ENCODE results near the gene MBNL2. TPM values are rescaled to one million over a fixed set of nuclear protein-coding genes. Genes with fewer than 3 reads are reported as not detected.

The MBNL2 gene
- total RNA-seq, 1 donor from 2014 or later = 71.8 TPM

GRCh38 chr13:97436845-97437244, 214.7 kb downstream of the MBNL2 start:
- Mint-ChIP-seq H3K27ac (no peak overlapping the region), H3K27me3 (ENCODE audit: low read depth) (no peaks in the 10 kb centered on the region), H3K36me3 (no peaks in the 10 kb centered on the region), H3K4me3 (peak overlapping the region; percentile 92), H3K9me3 (no peaks in the 10 kb centered on the region), H3K4me1 (peaks cover 30% of the 10 kb centered on the region)
- DNase-seq (ENCODE audit: low spot score in 2 of 2, unreplicated experiment in 2 of 2) = no peak
- TF ChIP-seq CTCF (IDR thresholded peaks at IDR 0.05; ENCODE audit: unreplicated experiment) = no peak

GRCh38 chr13:97437729-97438128, 215.6 kb downstream of the MBNL2 start:
- no peak for DNase-seq (ENCODE audit: low spot score in 2 of 2, unreplicated experiment in 2 of 2)
- Mint-ChIP-seq H3K9me3 (no peaks in the 10 kb centered on the region), H3K36me3 (no peaks in the 10 kb centered on the region), H3K4me1 (peaks cover 24% of the 10 kb centered on the region), H3K27ac (no peak overlapping the region), H3K27me3 (ENCODE audit: low read depth) (no peaks in the 10 kb centered on the region), H3K4me3 (no peak overlapping the region)
- TF ChIP-seq CTCF (IDR thresholded peaks at IDR 0.05; ENCODE audit: unreplicated experiment) = no peak

DNA sequence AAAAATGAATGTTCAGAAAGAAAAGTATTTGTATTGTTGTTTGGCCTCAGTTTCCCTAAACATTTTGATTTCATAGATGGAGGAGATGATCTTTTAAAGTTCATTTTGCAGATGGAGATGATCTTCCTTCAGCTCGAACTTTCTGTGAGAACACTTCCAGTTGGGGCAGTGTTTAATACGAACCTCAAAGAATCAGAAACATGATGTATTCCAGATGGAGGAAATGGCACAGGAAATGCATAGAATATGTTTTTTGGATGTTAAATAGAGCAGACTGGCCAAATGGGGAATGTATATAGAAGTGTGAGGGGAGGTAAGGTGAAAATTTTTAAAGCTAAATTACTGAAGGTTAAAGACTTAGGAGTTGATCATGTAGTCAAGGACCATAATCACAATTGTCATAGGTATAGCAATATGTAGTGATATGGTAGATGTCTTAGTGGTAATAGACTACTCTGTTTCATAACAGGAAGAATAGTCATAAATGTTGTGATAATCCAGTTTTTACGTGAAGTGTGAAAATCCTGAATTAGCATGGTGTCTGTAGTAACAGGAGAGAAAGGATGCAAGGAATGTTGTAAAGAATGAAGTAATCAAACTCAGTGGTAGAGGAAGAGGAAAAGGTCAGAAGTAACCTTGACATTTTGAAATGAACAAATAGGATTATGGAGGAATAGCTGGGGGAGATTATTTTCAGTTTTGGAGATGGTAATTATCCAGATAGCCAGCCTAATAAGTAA, 216.9 kb downstream of the MBNL2 start:
- Mint-ChIP-seq H3K4me1 (peaks cover 24% of the 10 kb centered on the region), H3K27me3 (ENCODE audit: low read depth) (no peaks in the 10 kb centered on the region), H3K9me3 (no peaks in the 10 kb centered on the region), H3K36me3 (no peaks in the 10 kb centered on the region), H3K27ac (no peak overlapping the region), H3K4me3 (no peak overlapping the region)
- no peak for DNase-seq (ENCODE audit: low spot score in 2 of 2, unreplicated experiment in 2 of 2)
- no peak for TF ChIP-seq CTCF (IDR thresholded peaks at IDR 0.05; ENCODE audit: unreplicated experiment)

DNA sequence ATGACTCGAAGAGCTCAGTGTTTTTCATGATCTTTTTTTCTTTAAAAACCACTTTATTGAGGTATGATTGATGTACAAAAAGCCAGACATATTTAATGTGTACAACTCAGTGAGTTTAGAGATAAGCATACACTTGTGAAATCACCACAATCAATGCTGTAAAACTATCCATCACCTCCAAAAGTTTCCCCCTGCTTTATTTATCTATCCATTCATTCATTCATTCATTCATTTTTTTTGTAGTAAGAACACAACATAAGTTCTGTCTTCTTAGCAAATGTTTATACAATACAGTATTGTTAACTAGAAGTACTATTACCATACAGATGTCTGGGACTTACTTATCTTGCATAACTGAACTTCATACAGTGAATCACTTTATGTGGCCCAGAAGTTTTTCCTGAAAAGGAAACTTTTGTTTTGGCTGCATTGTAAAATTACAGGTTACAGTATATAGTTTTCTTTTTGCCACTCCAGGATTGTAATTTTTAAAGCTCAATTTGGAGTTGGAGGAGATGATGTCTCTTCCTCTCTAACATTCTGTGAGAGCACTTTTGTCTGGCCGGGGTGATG, 218.6 kb downstream of the MBNL2 start:
- H3K27ac Mint-ChIP-seq = no peak overlapping the region

GRCh38 chr13:97441368-97441767, 219.2 kb downstream of the MBNL2 start:
- no peak for DNase-seq (ENCODE audit: low spot score in 2 of 2, unreplicated experiment in 2 of 2)
- Mint-ChIP-seq H3K4me1 (peaks cover 16% of the 10 kb centered on the region), H3K27me3 (ENCODE audit: low read depth) (no peaks in the 10 kb centered on the region), H3K27ac (peak overlapping the region; percentile 38), H3K4me3 (no peak overlapping the region), H3K9me3 (no peaks in the 10 kb centered on the region), H3K36me3 (peaks cover 3% of the 10 kb centered on the region)
- no peak for TF ChIP-seq CTCF (IDR thresholded peaks at IDR 0.05; ENCODE audit: unreplicated experiment)

More for the DNA sequence above, 218.6 kb downstream of the MBNL2 start:
- no peak for TF ChIP-seq CTCF (IDR thresholded peaks at IDR 0.05; ENCODE audit: unreplicated experiment)
- Mint-ChIP-seq H3K4me1 (peaks cover 18% of the 10 kb centered on the region), H3K27me3 (ENCODE audit: low read depth) (no peaks in the 10 kb centered on the region), H3K9me3 (no peaks in the 10 kb centered on the region), H3K4me3 (no peak overlapping the region), H3K36me3 (peaks cover 3% of the 10 kb centered on the region)
- no peak for DNase-seq (ENCODE audit: low spot score in 2 of 2, unreplicated experiment in 2 of 2)

Other genes starting within 250 kb of the MBNL2 start
- gene OXGR1, start 227.9 kb upstream of the MBNL2 start, total RNA-seq = 0.18 to 0.38 TPM (median 0.35 TPM) in 3 replicates
- gene RAP2A, start 211.8 kb downstream of the MBNL2 start, total RNA-seq = 28.7 to 31.8 TPM (median 31.3 TPM) in 3 replicates

Data from mesothelial cell of epicardium (in vitro differentiated cells).